HepG2 (cell line): ENCODE data around the gene CAPN9. TPM values are rescaled to one million over a fixed set of nuclear protein-coding genes. Genes with fewer than 3 reads are reported as not detected.
A peak's percentile ranks its signal among the peaks of the same experiment; 100 is the strongest.

Experiments used
- ARHGAP35 ChIP-seq: sonication (generic); formaldehyde crosslinking; IDR thresholded peaks from 2 replicates; pipeline ENCODE4 v1.9.0; 2022; ENCODE audit warnings: mild to moderate bottlenecking, inconsistent platforms, moderate library complexity, missing genetic modification reagents, borderline replicate concordance
- BRD4 ChIP-seq: sonication (generic); formaldehyde crosslinking; IDR thresholded peaks from 2 replicates; pipeline ENCODE4 v1.4.0; 2020; ENCODE audit warnings: missing genetic modification reagents
- CEBPG ChIP-seq: IDR thresholded peaks from 2 replicates; pipeline ENCODE4 v1.6.1; 2016
- CENPX ChIP-seq: sonication (generic); formaldehyde crosslinking; IDR thresholded peaks from 2 replicates; pipeline ENCODE4 v1.9.0; 2021; ENCODE audit warnings: mild to moderate bottlenecking, missing genetic modification reagents, moderate library complexity
- FOXO1 ChIP-seq: sonication (generic); formaldehyde crosslinking; IDR thresholded peaks from 2 replicates; pipeline ENCODE4 v1.4.0; 2020; ENCODE audit warnings: missing genetic modification reagents
- HOXA7 ChIP-seq: sonication (generic); formaldehyde crosslinking; IDR thresholded peaks from 2 replicates; pipeline ENCODE4 v1.8.1; 2022; ENCODE audit warnings: mild to moderate bottlenecking, missing genetic modification reagents, moderate library complexity
- ISL2 ChIP-seq: sonication (generic); formaldehyde crosslinking; IDR thresholded peaks from 2 replicates; pipeline ENCODE4 v1.5.0; 2020; ENCODE audit warnings: missing genetic modification reagents
- NFIB ChIP-seq: sonication (generic); formaldehyde crosslinking; IDR thresholded peaks from 2 replicates; pipeline ENCODE4 v1.9.0; 2021; ENCODE audit warnings: missing genetic modification reagents, mild to moderate bottlenecking, borderline replicate concordance
- NR2F2 ChIP-seq: IDR thresholded peaks from 2 replicates; pipeline ENCODE4 v1.6.1; 2012; ENCODE audit warnings: low read depth, inconsistent platforms, borderline replicate concordance
- PBX3 ChIP-seq: sonication (generic); formaldehyde crosslinking; IDR thresholded peaks from 2 replicates; pipeline ENCODE4 v1.8.1; 2023; ENCODE audit warnings: missing genetic modification reagents, inconsistent platforms, borderline replicate concordance
- PHF20 ChIP-seq: sonication (generic); formaldehyde crosslinking; IDR thresholded peaks from 2 replicates; pipeline ENCODE4 v1.5.0; 2020; ENCODE audit warnings: mild to moderate bottlenecking, missing genetic modification reagents
- PHF21A ChIP-seq: sonication (generic); formaldehyde crosslinking; IDR thresholded peaks from 2 replicates; pipeline ENCODE4 v1.5.0; 2020; ENCODE audit warnings: mild to moderate bottlenecking, missing genetic modification reagents
- POLR2A ChIP-seq, 2 experiments: IDR thresholded peaks; 2 replicates each; pipeline ENCODE4 v1.6.1; 2011; ENCODE audit warnings: low read depth in 2 of 2, low read length in 2 of 2, mild to moderate bottlenecking in 1 of 2, moderate library complexity in 1 of 2; ENCODE audit not compliant: insufficient read depth in 1 of 2
- ZC3H13 ChIP-seq: sonication (generic); formaldehyde crosslinking; IDR thresholded peaks from 2 replicates; pipeline ENCODE4 v1.8.1; 2023; ENCODE audit warnings: mild to moderate bottlenecking, missing genetic modification reagents, moderate library complexity
- ZHX2 ChIP-seq, 2 experiments: sonication (generic) in 1 of 2; formaldehyde crosslinking in 1 of 2; IDR thresholded peaks; 2 replicates each; pipeline versions ENCODE4 v1.6.1 to v1.9.0; 2014 to 2022; ENCODE audit warnings: antibody characterized with exemption in 1 of 2, borderline replicate concordance in 1 of 2, inconsistent platforms in 1 of 2, low read depth in 1 of 2, missing genetic modification reagents in 1 of 2
- ZIK1 ChIP-seq: sonication (generic); formaldehyde crosslinking; IDR thresholded peaks from 2 replicates; pipeline ENCODE4 v1.5.0; 2020; ENCODE audit warnings: mild to moderate bottlenecking, low read depth, missing genetic modification reagents, borderline replicate concordance
- ZMAT5 ChIP-seq: sonication (generic); formaldehyde crosslinking; IDR thresholded peaks from 2 replicates; pipeline ENCODE4 v1.5.0; 2020; ENCODE audit warnings: mild to moderate bottlenecking, low read depth, missing genetic modification reagents, borderline replicate concordance
- ZNF256 ChIP-seq: sonication (generic); formaldehyde crosslinking; conservative IDR thresholded peaks from 2 replicates; pipeline ENCODE4 v1.4.0; 2020; ENCODE audit warnings: missing genetic modification reagents
- ZNF275 ChIP-seq: sonication (generic); formaldehyde crosslinking; IDR thresholded peaks from 2 replicates; pipeline ENCODE4 v1.8.0; 2022; ENCODE audit warnings: missing genetic modification reagents, mild to moderate bottlenecking, inconsistent platforms, borderline replicate concordance
- polyA plus RNA-seq, 8 experiments: library from polyadenylated mRNA; depleted of rRNA in 3 of 8; stranded (reverse) in 7 of 8; unstranded in 1 of 8; fragments of >200 nt; fragmentation: Illumina TruSeq in 4 of 8; extraction: Trizol in 4 of 8; gene quantifications; 2 replicates each; pipeline versions ENCODE4 v1.2.1 to v1.2.3, GENCODE V29; 2011 to 2016; ENCODE audit warnings: low read depth in 4 of 8, missing spikeins in 1 of 8, mixed read lengths in 1 of 8; ENCODE audit not compliant: insufficient read depth in 1 of 8
- total RNA-seq, 5 experiments: library from RNA; depleted of rRNA; stranded (reverse); fragments of >200 nt; fragmentation: Illumina TruSeq; extraction: Trizol; gene quantifications; 2 replicates each; pipeline ENCODE4 v1.2.3, GENCODE V29; 2016; ENCODE audit warnings: low read depth in 1 of 5

Gene CAPN9
- total and polyA plus RNA-seq, 2 of the 13 experiments (the other 11 are each of a cell fraction or from before 2014, with no cell fraction given): 0.04 to 0.31 TPM

- TF ChIP-seq ZHX2 (IDR thresholded peaks at IDR 0.05; ENCODE audit: low read depth) (no peak; the same call in 1 of the 2 replicates), ZHX2 (CRISPR knock-in tag; IDR thresholded peaks at IDR 0.05; ENCODE audit: borderline replicate concordance) (no peak), ZMAT5 (CRISPR knock-in tag) (no peak; the same call in 1 of the 2 replicates), CEBPG (peak; percentile 78), HOXA7 (CRISPR knock-in tag) (no peak), ZIK1 (CRISPR knock-in tag) (no peak; the same call in 1 of the 2 replicates), ZNF275 (peak; percentile 64; the same call in 1 of the 2 replicates), FOXO1 (CRISPR knock-in tag) (peak; percentile 95), NFIB (CRISPR knock-in tag) (no peak), POLR2A (IDR thresholded peaks at IDR 0.05; ENCODE audit: insufficient read depth in 1 of 2, low read depth in 2 of 2, low read length in 2 of 2) (peak in 1 of 2 experiments; percentile 95; a peak in 2 of 4 replicates), ISL2 (peak; percentile 92), PHF20 (CRISPR knock-in tag) (peak; percentile 45), BRD4 (CRISPR knock-in tag) (peak; percentile 6; the same call in 1 of the 2 replicates), PBX3 (CRISPR knock-in tag) (no peak), ARHGAP35 (CRISPR knock-in tag) (0 out of 2 replicates have a peak, but pooled peaks have one; percentile 39), PHF21A (CRISPR knock-in tag) (peak; percentile 99), NR2F2 (no peak), CENPX (CRISPR knock-in tag) (no peak), ZC3H13 (CRISPR knock-in tag) (peak; percentile 50; the same call in 1 of the 2 replicates), ZNF256 (CRISPR knock-in tag) (peak; percentile 29)
These were observed 33.0 kb upstream of the CAPN9 start, which contains the start of gene AGT (continued) for GRCh38 chr1:230713915-230714764.
